ENCODE data around the gene DAGLA. TPM values are rescaled to one million over a fixed set of nuclear protein-coding genes. Genes with fewer than 3 reads are reported as not detected.

DAGLA gene
- total RNA-seq, 1 experiment from 2014 or later, result 8.6 TPM

- Histone ChIP-seq H3K9me2 (replicated peaks; ENCODE audit: low read length) (no peaks in the 10 kb centered on the region), H3K9ac (ENCODE audit: low read length) (no peak overlapping the region), H3K4me3 (ENCODE audit: low read length) (peak overlapping the region; percentile 38), H3K4me2 (ENCODE audit: low read length) (peak overlapping the region; percentile 61), H3F3A (ENCODE audit: low read length, unreplicated experiment) (no peaks in the 10 kb centered on the region), H3K27ac (ENCODE audit: low read length) (no peak overlapping the region), H3K36me3 (ENCODE audit: low read depth, low read length) (peaks cover 45% of the 10 kb centered on the region; the same call in 1 of the 2 replicates), H4K20me1 (ENCODE audit: low read length) (peaks cover 12% of the 10 kb centered on the region; the same call in 1 of the 2 replicates), H2AFZ (ENCODE audit: low read length) (no peak overlapping the region), H3K27me3 (ENCODE audit: low read length) (no peaks in the 10 kb centered on the region), H3K79me2 (ENCODE audit: low read length) (peaks cover 93% of the 10 kb centered on the region), H3K4me1 (ENCODE audit: insufficient read depth, low read length) (peaks cover 14% of the 10 kb centered on the region), H3K9me3 (ENCODE audit: low read length) (no peaks in the 10 kb centered on the region)
- ATAC-seq, result no peak
- ChIA-PET POLR2A (ENCODE audit: unreplicated experiment) (no interaction called here), CTCF (no interaction called here)
- intact Hi-C loops (cut with micrococcal nuclease), result no loop called here
- DNase-seq, result no peak
- no TSS peak for BruUV-seq (replicated peaks)
- no peak for TF ChIP-seq CTCF (conservative IDR thresholded peaks at IDR 0.05; ENCODE audit: low read depth, low read length)
- TF ChIP-seq EZH2 (IDR thresholded peaks at IDR 0.05; ENCODE audit: low read length, unreplicated experiment), result no peak
- TF ChIP-seq EZH2phosphoT487 (IDR thresholded peaks at IDR 0.05; ENCODE audit: borderline replicate concordance, low read length), result no peak
Observed at GRCh38 chr11:61794579-61794978, 114.4 kb downstream of the DAGLA start.

- no peak for ATAC-seq
- intact Hi-C loops (cut with micrococcal nuclease), result loop anchor here (5.0 kb wide), 1 partner anchor 582 kb away; no protein-coding TSS in a partner anchor
- no peak overlapping the region for H2AFZ ChIP-seq (ENCODE audit: low read length)
- H3K4me2 ChIP-seq (ENCODE audit: low read length), result no peak overlapping the region
- H3K27ac ChIP-seq (ENCODE audit: low read length), result no peak overlapping the region
- H3K36me3 ChIP-seq (ENCODE audit: low read depth, low read length), result peaks cover 40% of the 10 kb centered on the region; the same call in 1 of the 2 replicates
- no peaks in the 10 kb centered on the region for H3K27me3 ChIP-seq (ENCODE audit: low read length)
- CTCF ChIA-PET, result no interaction called here
- BruUV-seq (replicated peaks), result no TSS peak
- no peak for DNase-seq
- POLR2A ChIA-PET (ENCODE audit: unreplicated experiment), result interaction anchor here (0.6 to 0.7 kb wide), 2 partner anchors 19 to 1973 kb away, joined by 3 read pairs; partner anchors contain the start of gene ZFTA
- no peak overlapping the region for H3K9ac ChIP-seq (ENCODE audit: low read length)
- H3F3A ChIP-seq (ENCODE audit: low read length, unreplicated experiment), result no peaks in the 10 kb centered on the region
- TF ChIP-seq CTCF (conservative IDR thresholded peaks at IDR 0.05; ENCODE audit: low read depth, low read length), result no peak
- H3K9me2 ChIP-seq (replicated peaks; ENCODE audit: low read length), result no peaks in the 10 kb centered on the region
- peaks cover 92% of the 10 kb centered on the region for H3K79me2 ChIP-seq (ENCODE audit: low read length)
- H3K9me3 ChIP-seq (ENCODE audit: low read length), result no peaks in the 10 kb centered on the region
- H4K20me1 ChIP-seq (ENCODE audit: low read length), result peaks cover 12% of the 10 kb centered on the region; the same call in 1 of the 2 replicates
- H3K4me1 ChIP-seq (ENCODE audit: insufficient read depth, low read length), result peaks cover 19% of the 10 kb centered on the region
- no peak overlapping the region for H3K4me3 ChIP-seq (ENCODE audit: low read length)
Observed at GRCh38 chr11:61795459-61795858, 115.3 kb downstream of the DAGLA start.

- H3K9me2 ChIP-seq (replicated peaks; ENCODE audit: low read length), result no peaks in the 10 kb centered on the region
- no peak overlapping the region for H3K9ac ChIP-seq (ENCODE audit: low read length)
- peaks cover 40% of the 10 kb centered on the region; the same call in 1 of the 2 replicates for H3K36me3 ChIP-seq (ENCODE audit: low read depth, low read length)
- no peak overlapping the region for H3K27ac ChIP-seq (ENCODE audit: low read length)
- H4K20me1 ChIP-seq (ENCODE audit: low read length), result peaks cover 12% of the 10 kb centered on the region; the same call in 1 of the 2 replicates
- POLR2A ChIA-PET (ENCODE audit: unreplicated experiment), result interaction anchor here (0.6 to 0.7 kb wide), 2 partner anchors 19 to 1972 kb away, joined by 3 read pairs; partner anchors contain the start of gene ZFTA
- CTCF ChIA-PET, result interaction anchor here (1.7 kb wide), 1 partner anchor 312 kb away, joined by 21 read pairs; no protein-coding TSS in a partner anchor
- no peak overlapping the region for H3K4me2 ChIP-seq (ENCODE audit: low read length)
- H3K9me3 ChIP-seq (ENCODE audit: low read length), result no peaks in the 10 kb centered on the region
- intact Hi-C loops (cut with micrococcal nuclease), result loop anchor here (2.0 to 5.0 kb wide), 3 partner anchors 95 to 581 kb away; partner anchors contain the start of gene FADS3
- DNase-seq, result no peak
- H2AFZ ChIP-seq (ENCODE audit: low read length), result no peak overlapping the region
- no peaks in the 10 kb centered on the region for H3F3A ChIP-seq (ENCODE audit: low read length, unreplicated experiment)
- H3K4me3 ChIP-seq (ENCODE audit: low read length), result no peak overlapping the region
- no peak for TF ChIP-seq CTCF (conservative IDR thresholded peaks at IDR 0.05; ENCODE audit: low read depth, low read length)
- BruUV-seq (replicated peaks), result no TSS peak
- peaks cover 24% of the 10 kb centered on the region for H3K4me1 ChIP-seq (ENCODE audit: insufficient read depth, low read length)
- peaks cover 86% of the 10 kb centered on the region for H3K79me2 ChIP-seq (ENCODE audit: low read length)
- no peak for ATAC-seq
- no peaks in the 10 kb centered on the region for H3K27me3 ChIP-seq (ENCODE audit: low read length)
Observed at GRCh38 chr11:61795876-61796526, 115.8 kb downstream of the DAGLA start.

Measured in PC-3 (cell line).